Memory B cell (primary cell): ENCODE data around the gene IFFO2.

Source experiments
- ATAC-seq: fragments of 150-1000 bp; cut with Tn5 transposase; 2 replicates; pipeline ENCODE4 v1.10.0; 2021; ENCODE audit warnings: low read depth, mild to moderate bottlenecking, moderate library complexity
- DNase-seq, 2 donors: peaks; one replicate each; pipeline ENCODE4 v3.0.0; 2022; ENCODE audit warnings: low spot score in 2 of 2
- H3K27ac Mint-ChIP-seq: one replicate; pipeline ENCODE4 v1.8.0; 2022; ENCODE audit warnings: mild to moderate bottlenecking, moderate library complexity, mixed read lengths
- H3K27me3 Mint-ChIP-seq: one replicate; pipeline ENCODE4 v1.8.0; 2022; ENCODE audit warnings: mixed read lengths
- H3K36me3 Mint-ChIP-seq: one replicate; pipeline ENCODE4 v1.8.0; 2022; ENCODE audit warnings: mild to moderate bottlenecking, mixed read lengths
- H3K4me1 Mint-ChIP-seq: one replicate; pipeline ENCODE4 v1.8.0; 2022; ENCODE audit warnings: mixed read lengths
- H3K4me3 Mint-ChIP-seq: one replicate; pipeline ENCODE4 v1.8.0; 2022; ENCODE audit warnings: mild to moderate bottlenecking, moderate library complexity, mixed read lengths
- H3K9me3 Mint-ChIP-seq: one replicate; pipeline ENCODE4 v1.8.0; 2022; ENCODE audit warnings: mixed read lengths

Gene IFFO2

DNA sequence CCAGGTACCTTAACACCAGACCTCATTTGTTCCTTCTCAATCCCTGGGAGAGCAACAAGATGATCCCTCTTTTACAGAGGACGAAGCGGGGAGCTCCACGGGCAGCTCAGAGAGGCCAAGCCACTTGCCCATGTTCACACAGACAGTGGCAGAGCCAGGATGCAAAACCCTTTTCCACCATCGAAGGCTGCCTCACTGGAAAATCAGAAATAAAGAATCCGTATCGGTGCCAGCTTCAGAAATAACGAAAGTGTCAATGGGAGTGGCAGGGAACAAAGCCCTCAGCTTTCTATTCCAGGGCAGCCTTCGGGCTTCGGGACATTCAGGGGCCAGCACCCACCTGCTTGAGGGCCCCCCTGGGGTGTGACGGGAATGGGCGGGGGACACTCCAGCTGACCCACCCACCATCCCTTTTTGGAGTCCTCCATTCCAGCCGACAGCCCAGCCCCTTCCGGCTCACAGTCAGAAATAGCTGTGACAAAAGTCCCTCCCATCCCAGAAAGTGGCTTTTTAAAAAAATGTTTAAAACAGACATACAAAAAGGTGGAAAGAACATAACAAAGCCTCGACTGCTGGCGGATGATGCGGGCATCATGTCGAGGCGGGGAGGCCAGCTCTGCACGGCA is 6.0 kb downstream of the IFFO2 start:
- no peak for ATAC-seq

DNA sequence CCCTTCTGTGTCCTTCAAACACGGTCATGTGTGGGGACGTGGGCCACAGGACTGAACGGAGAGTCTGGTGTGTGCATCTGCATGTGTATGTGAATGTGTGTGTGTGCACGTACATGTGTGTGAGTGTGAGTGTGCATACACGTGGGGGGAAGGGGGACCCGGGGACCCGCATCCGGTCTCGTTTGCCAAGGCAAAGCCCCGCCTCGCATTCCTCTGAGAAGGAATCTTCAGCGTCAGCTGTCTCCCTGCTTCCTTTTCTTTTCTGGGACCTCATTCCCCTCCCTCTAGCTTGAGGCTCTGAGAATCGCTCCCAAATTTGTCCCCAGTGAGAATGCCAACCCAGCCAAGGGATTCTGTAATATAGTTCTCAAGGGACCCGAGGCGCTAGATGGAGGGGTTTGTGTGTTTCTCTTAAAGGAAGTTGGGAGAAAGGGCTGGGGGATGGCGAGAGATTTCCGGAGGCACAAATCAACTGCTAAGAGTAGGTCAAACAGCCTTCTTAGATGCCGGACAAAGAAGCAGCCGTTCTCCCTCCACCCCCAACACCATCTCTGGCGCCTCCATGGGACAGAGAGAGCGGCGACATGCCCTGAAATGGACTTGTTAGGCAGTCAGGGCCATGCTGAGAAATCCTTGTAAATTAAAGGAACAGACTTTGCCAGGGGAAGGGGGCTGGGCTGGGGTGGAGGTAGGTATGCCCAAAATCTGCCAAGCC is 6.6 kb downstream of the IFFO2 start:
- Mint-ChIP-seq H3K36me3 (no peaks in the 10 kb centered on the region), H3K27ac (peak overlapping the region; percentile 100), H3K27me3 (no peaks in the 10 kb centered on the region), H3K4me3 (peak overlapping the region; percentile 88), H3K4me1 (peaks cover 57% of the 10 kb centered on the region), H3K9me3 (no peaks in the 10 kb centered on the region)
- DNase-seq (no peak), ATAC-seq (no peak)

More for the DNA sequence above, 6.0 kb downstream of the IFFO2 start:
- Mint-ChIP-seq H3K27me3 (no peaks in the 10 kb centered on the region), H3K4me1 (peaks cover 60% of the 10 kb centered on the region), H3K4me3 (peak overlapping the region; percentile 88), H3K9me3 (no peaks in the 10 kb centered on the region), H3K36me3 (no peaks in the 10 kb centered on the region), H3K27ac (peak overlapping the region; percentile 100)
- no peak for DNase-seq

DNA sequence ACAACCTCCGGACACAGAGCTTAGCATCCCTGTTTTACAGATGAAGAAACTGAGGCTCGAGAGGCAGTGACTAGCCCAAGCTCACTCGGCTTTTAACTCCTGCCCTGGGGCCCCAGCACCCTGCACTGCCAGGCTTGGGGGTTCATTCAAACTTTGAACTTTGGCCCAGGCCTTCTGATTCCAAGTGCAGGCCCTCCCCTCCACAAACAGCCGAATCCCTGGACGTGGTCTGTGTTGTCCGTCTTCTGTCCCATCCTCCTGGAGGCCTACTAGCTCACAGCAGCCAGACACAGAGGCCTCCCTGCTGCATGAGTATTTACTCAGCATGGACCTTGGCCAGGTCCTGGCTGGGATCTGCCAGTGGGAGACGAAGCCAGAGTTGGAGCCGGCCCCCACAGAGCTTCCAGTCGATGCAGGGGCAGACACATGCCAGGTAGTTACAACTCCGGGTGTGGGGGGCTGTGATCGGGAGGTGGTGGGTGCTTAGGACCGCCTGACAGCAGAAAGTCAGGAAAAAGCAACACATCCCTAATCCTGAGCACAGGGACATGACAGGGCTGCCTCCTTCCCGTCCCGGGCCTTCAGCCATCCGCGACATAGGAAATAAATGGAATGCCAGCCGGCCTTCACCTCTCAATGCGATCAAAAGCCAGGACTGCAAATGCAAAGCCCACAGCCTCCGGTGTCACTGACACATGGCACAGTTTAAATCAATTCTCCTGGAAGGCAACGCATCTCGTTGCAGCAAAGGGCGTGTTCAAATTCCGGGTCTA is 7.4 kb downstream of the IFFO2 start:
- ATAC-seq (no peak), DNase-seq (no peak)
- Mint-ChIP-seq H3K9me3 (no peaks in the 10 kb centered on the region), H3K27me3 (no peaks in the 10 kb centered on the region), H3K36me3 (no peaks in the 10 kb centered on the region), H3K4me1 (peaks cover 55% of the 10 kb centered on the region), H3K27ac (peak overlapping the region; percentile 100), H3K4me3 (peak overlapping the region; percentile 88)

DNA sequence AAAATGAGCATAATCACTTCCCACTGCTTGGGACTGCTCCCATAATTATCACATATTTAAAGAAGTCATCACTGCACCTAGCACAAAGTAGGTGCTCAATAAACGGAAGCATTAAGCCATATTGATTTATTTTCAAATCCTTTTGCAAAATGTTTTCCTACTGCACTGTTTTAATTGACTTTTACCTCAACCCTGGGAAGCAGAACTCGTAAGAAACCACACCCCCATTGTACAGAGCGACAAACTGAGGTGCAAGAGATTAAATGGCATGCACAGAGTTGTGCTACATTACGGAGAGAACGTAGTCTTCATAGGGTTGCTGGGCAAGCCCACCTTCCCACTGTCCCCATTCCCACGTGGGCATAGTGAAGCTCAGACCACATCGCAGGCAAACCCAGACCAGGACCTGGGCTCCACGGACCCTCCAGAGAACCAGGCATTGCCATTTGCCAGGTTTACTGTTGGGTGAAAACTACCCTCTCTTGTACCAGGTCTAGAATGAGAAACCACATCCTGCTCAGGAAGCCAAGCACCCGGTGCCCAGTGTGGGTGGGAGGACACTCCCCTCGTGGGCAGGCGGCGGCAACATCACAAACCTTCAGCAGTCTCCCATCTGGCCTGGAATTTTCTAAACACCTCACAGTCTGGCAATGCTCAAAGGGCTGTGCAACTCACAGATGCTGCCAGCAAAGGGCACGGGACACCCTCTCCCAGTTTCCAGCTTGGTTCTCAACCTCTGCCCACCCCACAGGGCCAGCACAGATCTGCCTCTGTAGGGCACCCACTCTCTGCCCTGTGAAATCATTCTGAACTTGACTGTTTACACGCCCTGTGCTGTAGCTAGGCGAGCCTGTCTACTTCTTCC is 8.2 kb downstream of the IFFO2 start:
- Mint-ChIP-seq H3K4me1 (peaks cover 54% of the 10 kb centered on the region), H3K27me3 (no peaks in the 10 kb centered on the region), H3K4me3 (peak overlapping the region; percentile 22), H3K9me3 (no peaks in the 10 kb centered on the region), H3K27ac (peak overlapping the region; percentile 100), H3K36me3 (peaks cover 3% of the 10 kb centered on the region)
- no peak for ATAC-seq
- no peak for DNase-seq

DNA sequence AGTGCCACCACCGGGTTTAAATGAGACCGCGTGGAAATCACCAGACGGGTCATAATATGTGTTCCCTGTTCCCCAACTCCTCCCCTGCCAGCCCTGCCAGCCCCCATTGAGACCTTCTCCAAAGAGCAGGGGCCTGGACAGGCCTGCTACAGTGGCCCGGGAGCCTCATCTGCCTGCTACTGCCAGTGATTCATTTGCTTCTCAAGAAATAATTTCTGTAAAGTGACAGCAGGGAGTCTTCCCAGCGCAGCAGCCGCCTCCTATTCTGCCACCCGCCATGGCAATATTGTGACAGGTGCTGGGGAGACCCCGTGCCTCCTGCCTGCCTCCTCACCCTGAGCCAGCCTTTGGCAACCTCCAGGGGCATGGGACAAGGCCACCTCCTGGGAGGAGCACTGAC is 8.9 kb downstream of the IFFO2 start:
- peaks cover 3% of the 10 kb centered on the region for H3K36me3 Mint-ChIP-seq
- H3K4me1 Mint-ChIP-seq: peaks cover 49% of the 10 kb centered on the region
- DNase-seq (no peak), ATAC-seq (no peak)
- H3K9me3 Mint-ChIP-seq: no peaks in the 10 kb centered on the region
- H3K27ac Mint-ChIP-seq: peak overlapping the region; percentile 100
- H3K4me3 Mint-ChIP-seq: no peak overlapping the region
- no peaks in the 10 kb centered on the region for H3K27me3 Mint-ChIP-seq

DNA sequence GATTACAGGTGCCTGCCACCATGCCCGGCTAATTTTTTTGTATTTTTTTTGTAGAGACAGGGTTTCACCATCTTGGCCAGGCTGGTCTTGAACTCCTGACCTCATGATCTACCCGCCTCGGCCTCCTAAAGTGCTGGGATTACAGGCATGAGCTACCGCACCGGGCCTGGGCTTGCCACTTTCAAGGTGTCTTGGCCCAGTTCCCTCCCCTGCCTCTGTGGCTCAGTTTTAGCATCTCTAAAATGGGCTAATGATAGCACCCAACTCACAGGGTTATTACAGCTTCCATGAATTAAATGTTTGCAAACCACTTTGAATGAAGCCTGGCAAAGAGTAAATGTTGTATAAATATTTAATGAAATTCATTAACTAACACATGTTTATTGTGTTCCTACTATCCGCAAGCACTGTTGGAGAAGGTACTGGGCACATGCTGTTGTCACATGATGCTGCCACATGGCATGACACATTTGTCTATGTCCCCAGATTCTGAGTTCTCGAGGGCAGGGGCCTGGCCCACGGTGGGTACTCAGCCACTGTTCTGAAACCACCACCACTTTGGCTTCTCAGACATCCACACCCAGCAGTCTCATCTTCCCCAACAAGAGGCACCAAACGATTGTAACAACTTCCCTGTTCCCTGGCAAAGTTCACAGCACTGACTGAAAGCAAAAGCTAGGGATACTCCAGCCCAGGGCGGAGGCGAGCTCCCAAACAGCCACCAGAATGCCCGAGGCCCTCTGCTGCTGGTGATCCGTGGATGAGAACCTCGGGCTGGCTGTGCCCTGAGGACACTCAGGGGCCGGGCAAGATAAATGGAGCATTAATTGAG is 9.7 kb downstream of the IFFO2 start:
- Mint-ChIP-seq H3K9me3 (no peaks in the 10 kb centered on the region), H3K36me3 (peaks cover 3% of the 10 kb centered on the region), H3K4me3 (no peak overlapping the region), H3K27ac (peak overlapping the region; percentile 31), H3K4me1 (peaks cover 46% of the 10 kb centered on the region), H3K27me3 (no peaks in the 10 kb centered on the region)
- DNase-seq (no peak), ATAC-seq (no peak)

DNA sequence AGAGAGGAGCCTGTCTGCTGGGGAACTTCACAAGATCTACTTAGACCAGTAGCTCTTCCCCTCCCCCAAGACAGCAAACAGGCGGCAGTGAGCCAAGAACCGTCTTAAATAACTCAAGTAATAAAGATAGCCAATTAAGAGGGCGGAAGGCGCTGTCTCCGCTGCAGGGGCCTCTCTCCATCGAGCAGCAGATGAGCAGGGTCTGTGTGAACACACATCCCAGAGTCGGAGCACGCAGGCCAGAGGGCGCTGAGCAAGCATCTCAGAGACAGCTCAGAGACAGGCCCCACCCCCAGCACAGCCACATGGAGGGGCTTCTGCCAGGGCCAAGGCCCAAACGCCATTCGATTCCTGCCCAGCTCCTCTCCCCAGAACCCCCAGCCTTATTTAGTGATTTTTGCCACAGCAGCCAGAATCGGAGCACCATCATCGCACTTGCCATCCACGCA is 11.1 kb downstream of the IFFO2 start:
- H3K9me3 Mint-ChIP-seq: no peaks in the 10 kb centered on the region
- H3K27ac Mint-ChIP-seq: peak overlapping the region; percentile 7
- no peaks in the 10 kb centered on the region for H3K27me3 Mint-ChIP-seq
- no peak for DNase-seq
- ATAC-seq: no peak
- no peak overlapping the region for H3K4me3 Mint-ChIP-seq
- peaks cover 3% of the 10 kb centered on the region for H3K36me3 Mint-ChIP-seq
- H3K4me1 Mint-ChIP-seq: peaks cover 46% of the 10 kb centered on the region

DNA sequence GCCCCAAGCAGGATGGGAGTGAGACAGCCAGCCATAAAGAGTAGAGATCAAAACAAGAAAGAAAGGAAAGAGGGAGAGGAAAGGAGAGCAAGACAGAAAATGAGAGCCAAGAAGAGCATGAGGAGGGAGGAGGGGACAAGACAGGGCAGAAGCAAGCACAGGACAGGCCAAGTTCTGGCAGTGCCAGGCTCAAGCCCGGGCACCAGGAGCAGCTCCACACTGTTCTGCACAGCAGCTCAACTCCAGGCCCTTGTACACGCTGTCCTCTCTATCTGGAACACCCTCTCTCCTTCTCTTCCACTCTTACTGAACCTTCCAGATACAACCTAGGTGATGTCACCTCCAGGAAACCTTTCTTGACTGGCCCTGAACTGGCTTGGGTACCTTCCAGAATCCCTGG is 11.7 kb downstream of the IFFO2 start:
- no peak for ATAC-seq
- no peaks in the 10 kb centered on the region for H3K9me3 Mint-ChIP-seq
- DNase-seq: no peak
- peaks cover 3% of the 10 kb centered on the region for H3K36me3 Mint-ChIP-seq
- no peaks in the 10 kb centered on the region for H3K27me3 Mint-ChIP-seq
- peaks cover 44% of the 10 kb centered on the region for H3K4me1 Mint-ChIP-seq
- peak overlapping the region; percentile 7 for H3K27ac Mint-ChIP-seq
- H3K4me3 Mint-ChIP-seq: no peak overlapping the region

DNA sequence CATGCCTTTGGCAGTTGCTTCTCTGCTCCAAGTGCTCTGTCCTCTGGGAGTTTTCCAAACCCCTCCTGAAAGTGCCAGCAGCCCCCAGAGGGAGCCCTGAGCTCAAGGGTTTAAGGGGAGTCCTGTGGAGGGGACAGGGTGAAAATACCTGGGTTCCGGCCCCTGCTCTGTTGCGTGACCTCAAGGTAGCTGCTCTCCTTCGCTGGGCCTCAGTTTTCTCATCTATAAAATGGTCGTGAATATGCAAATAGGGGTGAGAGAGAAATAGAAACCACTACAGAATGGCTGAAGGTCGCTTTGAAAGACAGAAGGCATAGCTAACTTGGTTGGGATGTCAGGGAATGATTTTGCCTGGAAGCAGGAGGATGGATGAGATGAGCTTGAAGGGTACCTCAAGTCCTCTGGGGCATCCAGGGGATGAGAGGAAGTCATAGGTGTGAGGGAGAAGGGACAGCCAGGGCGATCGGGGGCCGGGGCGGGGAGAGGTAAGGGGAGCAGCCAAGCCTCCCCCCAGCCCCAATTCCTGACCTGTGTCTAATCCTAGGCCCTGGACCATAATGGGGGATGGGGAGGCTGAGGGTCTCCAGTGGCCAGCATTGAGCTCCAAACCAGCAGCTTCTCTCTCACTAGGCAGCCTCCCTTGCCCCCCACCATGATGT is 12.4 kb downstream of the IFFO2 start:
- H3K9me3 Mint-ChIP-seq: no peaks in the 10 kb centered on the region
- H3K27ac Mint-ChIP-seq: peak overlapping the region; percentile 13
- H3K36me3 Mint-ChIP-seq: peaks cover 3% of the 10 kb centered on the region
- H3K4me3 Mint-ChIP-seq: no peak overlapping the region
- no peaks in the 10 kb centered on the region for H3K27me3 Mint-ChIP-seq
- peaks cover 41% of the 10 kb centered on the region for H3K4me1 Mint-ChIP-seq
- DNase-seq (no peak), ATAC-seq (no peak)

DNA sequence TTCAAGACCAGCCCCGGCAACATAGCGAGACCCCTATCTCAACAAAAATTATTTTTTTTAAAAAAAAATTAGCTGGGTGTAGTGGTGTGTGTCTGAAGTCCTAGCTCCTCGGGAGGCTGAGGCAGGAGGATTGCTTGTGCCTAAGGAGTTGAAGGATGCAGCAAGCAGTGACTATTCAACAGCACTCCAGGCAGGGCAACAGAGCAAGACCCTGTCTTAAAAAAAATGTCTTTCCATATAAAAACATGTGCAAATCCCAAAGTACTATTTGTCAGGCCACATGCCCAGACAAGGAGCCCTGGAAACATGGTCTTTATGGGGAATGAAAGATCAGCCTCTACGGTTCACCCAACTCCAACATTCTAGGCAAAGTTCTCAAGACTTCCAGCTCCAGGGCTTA is 13.3 kb downstream of the IFFO2 start:
- no peak for ATAC-seq
- H3K4me3 Mint-ChIP-seq: no peak overlapping the region
- no peak overlapping the region for H3K27ac Mint-ChIP-seq
- H3K36me3 Mint-ChIP-seq: peaks cover 3% of the 10 kb centered on the region
- H3K27me3 Mint-ChIP-seq: no peaks in the 10 kb centered on the region
- no peak for DNase-seq
- no peaks in the 10 kb centered on the region for H3K9me3 Mint-ChIP-seq
- peaks cover 33% of the 10 kb centered on the region for H3K4me1 Mint-ChIP-seq

DNA sequence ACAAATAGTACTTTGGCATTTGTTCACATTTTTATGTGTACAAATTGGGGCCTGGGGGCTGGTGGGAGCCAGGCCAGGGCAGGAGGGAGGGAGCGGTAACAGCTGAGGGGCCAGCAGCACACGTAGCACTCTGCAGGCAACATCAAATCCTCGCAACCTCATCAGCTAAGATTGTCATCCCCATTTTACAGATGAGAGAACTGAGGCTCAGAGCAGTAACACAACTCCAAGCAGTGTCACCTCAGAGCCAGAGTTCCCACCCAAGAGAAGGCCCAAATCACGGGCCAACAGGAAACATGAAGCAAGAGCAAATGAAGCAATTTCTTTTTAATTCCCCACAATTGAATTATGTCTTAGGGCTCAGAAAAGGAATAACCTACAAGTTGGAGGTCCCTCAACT is 14.1 kb downstream of the IFFO2 start:
- no peak for DNase-seq
- Mint-ChIP-seq H3K9me3 (no peaks in the 10 kb centered on the region), H3K36me3 (peaks cover 3% of the 10 kb centered on the region)

DNA sequence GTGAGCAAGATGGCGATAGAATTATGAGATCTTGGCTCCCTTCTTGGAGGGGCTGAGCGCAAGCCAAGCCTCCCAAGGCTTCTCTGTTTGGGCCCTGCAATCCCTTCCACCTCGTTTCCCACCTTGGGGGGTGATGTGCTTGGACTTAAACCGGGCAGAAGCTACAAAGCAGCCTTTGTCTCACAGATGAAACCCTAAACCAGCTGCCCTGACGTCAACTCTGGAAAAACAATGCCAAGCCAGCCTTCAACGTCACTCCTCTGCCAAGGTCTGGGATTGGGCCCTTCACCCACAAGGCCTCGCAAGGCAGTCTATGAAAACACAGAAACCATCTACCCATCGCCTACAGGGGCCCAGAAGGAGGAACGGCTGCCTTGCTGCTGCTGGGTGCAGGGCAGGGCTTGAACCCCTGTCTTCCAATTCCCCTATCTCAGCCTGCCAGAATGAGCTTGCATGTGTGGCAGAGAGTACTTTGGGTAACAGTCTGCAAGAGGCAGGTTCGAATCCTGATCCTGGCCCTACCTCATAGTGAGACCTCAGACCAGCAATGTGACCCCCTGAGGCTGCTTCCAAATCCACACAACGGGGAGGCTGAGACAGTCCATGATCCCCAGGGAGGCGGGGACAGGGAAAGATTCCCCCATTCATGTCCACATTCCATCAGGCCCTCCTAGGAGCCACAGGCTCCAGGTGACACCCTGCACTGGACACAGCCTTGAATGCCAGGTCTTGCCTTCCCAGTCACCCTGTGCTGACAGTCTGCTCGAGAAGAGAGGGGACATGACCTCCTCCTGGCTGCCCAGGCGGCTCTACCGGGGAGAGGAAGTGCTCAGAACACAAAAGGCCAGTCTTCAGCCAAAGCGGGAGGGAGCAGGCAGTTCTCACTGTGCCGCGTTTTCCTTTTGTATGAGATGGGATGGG is 15.0 kb downstream of the IFFO2 start:
- no peak overlapping the region for H3K4me3 Mint-ChIP-seq
- ATAC-seq (no peak), DNase-seq (no peak)
- H3K4me1 Mint-ChIP-seq: peaks cover 30% of the 10 kb centered on the region
- peak overlapping the region; percentile 45 for H3K27ac Mint-ChIP-seq
- H3K36me3 Mint-ChIP-seq: peaks cover 3% of the 10 kb centered on the region
- H3K27me3 Mint-ChIP-seq: no peaks in the 10 kb centered on the region
- no peaks in the 10 kb centered on the region for H3K9me3 Mint-ChIP-seq

More for the DNA sequence above, 14.1 kb downstream of the IFFO2 start:
- no peaks in the 10 kb centered on the region for H3K27me3 Mint-ChIP-seq
- H3K4me1 Mint-ChIP-seq: peaks cover 30% of the 10 kb centered on the region
- H3K27ac Mint-ChIP-seq: no peak overlapping the region
- ATAC-seq: no peak
- H3K4me3 Mint-ChIP-seq: no peak overlapping the region
